Prostate gland (tissue), 2 donors: ENCODE results near the gene PES1. TPM values are rescaled to one million over a fixed set of nuclear protein-coding genes. Genes with fewer than 3 reads are reported as not detected.
A peak's percentile ranks its signal among the peaks of the same experiment; 100 is the strongest.
"Not testable (repeated sequence)": the region's sequence is repeated elsewhere in the genome, so short reads cannot be mapped to it uniquely, and the experiment has no call there.

Source experiments
- DNase-seq: peaks from one replicate; pipeline ENCODE4 v3.0.0-alpha.2; 2019; ENCODE audit warnings: low spot score
- H3K27ac ChIP-seq, 2 donors: fragments of 200-600 bp; sonication (generic); 2 replicates each; pipeline ENCODE4 v1.5.1; 2017 to 2019
- H3K27me3 ChIP-seq: fragments of 200-600 bp; sonication (generic); replicated peaks from 2 replicates; pipeline ENCODE4 v1.5.1; 2019; ENCODE audit not compliant: insufficient read depth
- H3K36me3 ChIP-seq, 2 donors: fragments of 200-600 bp; sonication (generic); 1 replicate in 1 of 2; 2 replicates in 1 of 2; pipeline versions ENCODE4 v1.5.1 to v1.8.1; 2017 to 2019
- H3K4me1 ChIP-seq: fragments of 200-600 bp; sonication (generic); replicated peaks from 2 replicates; pipeline ENCODE4 v1.5.1; 2019
- H3K4me3 ChIP-seq, 2 donors: fragments of 200-600 bp; sonication (generic); 2 replicates each; pipeline ENCODE4 v1.5.1; 2017 to 2019
- H3K9me3 ChIP-seq: fragments of 200-600 bp; sonication (generic); 2 replicates; pipeline ENCODE4 v1.5.1; 2017
- CTCF ChIP-seq, 4 experiments: fragments of 200-600 bp in 2 of 4; fragments of 450-650 bp in 2 of 4; sonication (generic) in 2 of 4; IDR thresholded peaks; 1 replicate in 3 of 4; 2 replicates in 1 of 4; pipeline ENCODE4 v1.5.1; 2016 to 2019; ENCODE audit warnings: antibody characterized with exemption in 4 of 4, mild to moderate bottlenecking in 2 of 4, moderate library complexity in 2 of 4
- POLR2A ChIP-seq: fragments of 450-650 bp; IDR thresholded peaks from one replicate; pipeline ENCODE4 v1.6.1; 2016; ENCODE audit warnings: antibody characterized with exemption, mild to moderate bottlenecking
- POLR2AphosphoS5 ChIP-seq: sonication (generic); formaldehyde crosslinking; IDR thresholded peaks from one replicate; pipeline ENCODE4 v1.6.1; 2017; ENCODE audit warnings: antibody characterized with exemption
- WGBS: methylation state at CpG from one replicate; pipeline ENCODE4 v1.1.5; 2018; 5-methylcytosine and 5-hydroxymethylcytosine counted together
- intact Hi-C: fragments of 100-400 bp; cut with DNase I; formaldehyde crosslinking; loops from one replicate; pipeline ENCODE4 v1.14.2; 2022
- total RNA-seq, 2 donors: library from RNA; depleted of rRNA; stranded (reverse); fragments of >200 nt; gene quantifications; one replicate each; pipeline ENCODE4 v1.1.0, GENCODE V29; 2016

Gene PES1
- total RNA-seq, 2 donors from 2014 or later, result 41.1 to 79.5 TPM

GRCh38 chr22:30636226-30637077 is 44.7 kb upstream of the PES1 start:
- no peaks in the 10 kb centered on the region for H3K36me3 ChIP-seq
- H3K4me1 ChIP-seq, result peaks cover 14% of the 10 kb centered on the region
- no peak for TF ChIP-seq POLR2AphosphoS5
- no peak for TF ChIP-seq POLR2A
- no peak for TF ChIP-seq CTCF (IDR thresholded peaks at IDR 0.05)
- H3K27me3 ChIP-seq, result no peaks in the 10 kb centered on the region
- intact Hi-C loops, result no loop called here
- peak; percentile 7 for DNase-seq
- H3K4me3 ChIP-seq, result peak overlapping the region; percentile 53 to 61
- no peaks in the 10 kb centered on the region for H3K9me3 ChIP-seq
- H3K27ac ChIP-seq, result peak overlapping the region; percentile 79 to 82
- WGBS, result 30% methylated on average over 33 of the region's 45 CpGs

DNA sequence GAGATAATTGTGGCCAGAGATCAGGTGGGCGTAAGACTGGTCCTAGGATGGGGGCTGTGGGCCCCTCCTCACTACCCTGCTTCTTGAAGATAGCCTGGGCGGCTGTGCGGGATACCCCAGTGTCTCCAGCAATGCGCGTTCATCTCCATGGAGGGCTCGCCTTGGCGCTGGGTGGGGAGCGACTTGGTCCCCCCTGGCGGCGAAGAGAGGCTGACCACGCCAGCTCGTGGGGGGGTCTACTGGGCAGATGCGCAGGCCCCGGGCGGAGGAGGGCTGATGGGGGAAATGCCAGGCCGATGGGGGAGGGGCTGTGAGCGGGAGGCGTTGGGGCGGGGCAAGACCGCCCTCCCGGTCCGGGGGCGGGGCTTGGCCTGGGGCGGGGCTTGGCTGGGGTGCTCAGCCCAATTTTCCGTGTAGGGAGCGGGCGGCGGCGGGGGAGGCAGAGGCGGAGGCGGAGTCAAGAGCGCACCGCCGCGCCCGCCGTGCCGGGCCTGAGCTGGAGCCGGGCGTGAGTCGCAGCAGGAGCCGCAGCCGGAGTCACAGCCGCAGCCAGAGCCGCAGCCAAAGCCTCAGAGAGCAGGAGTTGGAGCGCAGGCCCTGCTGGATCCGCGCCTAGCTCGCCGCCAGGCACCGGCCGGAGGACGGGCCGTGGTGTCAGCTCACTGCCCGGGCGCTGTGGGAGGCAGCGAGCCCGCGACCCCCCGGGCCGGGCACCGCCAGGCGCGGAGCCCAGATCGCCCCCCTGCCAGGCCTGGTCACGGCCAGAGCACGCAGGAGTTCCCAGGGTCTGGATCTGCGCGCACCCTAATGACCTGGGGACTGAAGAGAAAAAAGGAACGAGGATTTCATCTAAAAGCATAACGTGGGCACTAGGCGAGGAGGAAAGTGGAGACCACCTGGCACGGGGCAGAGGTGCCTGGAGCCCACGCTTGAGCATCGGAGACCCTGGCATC is 43.8 kb upstream of the PES1 start, which contains the start of gene SLC35E4:
SLC35E4 (plus strand) TSS at position 509 of the 953 bp plus-strand sequence. CDS start 670 bp downstream, outside the sequence.
- Histone ChIP-seq H3K36me3 (no peaks in the 10 kb centered on the region), H3K27me3 (no peaks in the 10 kb centered on the region), H3K4me3 (peak within 1 kb of the TSS; percentile 53 to 61), H3K4me1 (peaks cover 14% of the 10 kb centered on the region), H3K27ac (peak within 1 kb of the TSS; percentile 79 to 82), H3K9me3 (no peaks in the 10 kb centered on the region)
- intact Hi-C loops, result loop anchor here (2.0 kb wide), 1 partner anchor 119 kb away; no protein-coding TSS in a partner anchor
- DNase-seq, result peak; percentile 93
- TF ChIP-seq POLR2AphosphoS5 (peak; percentile 41), POLR2A (peak; percentile 81), CTCF (IDR thresholded peaks at IDR 0.05) (peak in 1 of 4 experiments; percentile 24)
- 1% methylated on average over 43 of the region's 75 CpGs for WGBS

GRCh38 chr22:30634471-30635233 is 42.9 kb upstream of the PES1 start:
- Histone ChIP-seq H3K27ac (peak overlapping the region; percentile 79 to 82), H3K9me3 (no peaks in the 10 kb centered on the region), H3K27me3 (no peaks in the 10 kb centered on the region), H3K4me1 (peaks cover 14% of the 10 kb centered on the region), H3K4me3 (peak overlapping the region in 1 of 2 donors; percentile 53), H3K36me3 (no peaks in the 10 kb centered on the region)
- intact Hi-C loops, result loop anchor here (2.0 kb wide), 1 partner anchor 120 kb away; no protein-coding TSS in a partner anchor
- WGBS, result 14% methylated on average over 27 of the region's 29 CpGs
- peak; percentile 80 for DNase-seq
- TF ChIP-seq POLR2AphosphoS5 (peak; percentile 77), POLR2A (no peak), CTCF (IDR thresholded peaks at IDR 0.05) (peak; percentile 90 to 98 (median 97))

DNA sequence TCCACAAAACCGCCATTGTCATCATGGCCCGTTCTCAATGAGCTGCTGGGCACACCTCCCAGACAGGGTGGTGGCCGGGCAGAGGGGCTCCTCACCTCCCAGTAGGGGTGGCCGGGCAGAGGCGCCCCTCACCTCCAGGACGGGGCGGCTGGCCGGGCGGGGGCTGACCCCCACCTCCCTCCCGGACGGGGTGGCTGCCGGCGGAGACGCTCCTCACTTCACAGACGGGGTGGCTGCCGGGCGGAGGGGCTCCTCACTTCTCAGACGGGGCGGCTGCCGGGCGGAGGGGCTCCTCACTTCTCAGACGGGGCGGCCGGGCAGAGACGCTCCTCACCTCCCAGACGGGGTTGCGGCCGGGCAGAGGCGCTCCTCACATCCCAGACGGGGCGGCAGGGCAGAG is 39.8 kb upstream of the PES1 start:
- H3K27ac ChIP-seq, H3K4me3 ChIP-seq, DNase-seq, H3K4me1 ChIP-seq, H3K36me3 ChIP-seq, H3K9me3 ChIP-seq, H3K27me3 ChIP-seq, intact Hi-C loops: not testable (repeated sequence)
- WGBS, result 95% methylated on average over 25 of the region's 31 CpGs
